Measurements from ENCODE around the gene GPR161. TPM values are rescaled to one million over a fixed set of nuclear protein-coding genes. Genes with fewer than 3 reads are reported as not detected.

GPR161 gene
- total RNA-seq, 2 experiments from 2014 or later = 0.15 TPM; not detected in 1

DNA sequence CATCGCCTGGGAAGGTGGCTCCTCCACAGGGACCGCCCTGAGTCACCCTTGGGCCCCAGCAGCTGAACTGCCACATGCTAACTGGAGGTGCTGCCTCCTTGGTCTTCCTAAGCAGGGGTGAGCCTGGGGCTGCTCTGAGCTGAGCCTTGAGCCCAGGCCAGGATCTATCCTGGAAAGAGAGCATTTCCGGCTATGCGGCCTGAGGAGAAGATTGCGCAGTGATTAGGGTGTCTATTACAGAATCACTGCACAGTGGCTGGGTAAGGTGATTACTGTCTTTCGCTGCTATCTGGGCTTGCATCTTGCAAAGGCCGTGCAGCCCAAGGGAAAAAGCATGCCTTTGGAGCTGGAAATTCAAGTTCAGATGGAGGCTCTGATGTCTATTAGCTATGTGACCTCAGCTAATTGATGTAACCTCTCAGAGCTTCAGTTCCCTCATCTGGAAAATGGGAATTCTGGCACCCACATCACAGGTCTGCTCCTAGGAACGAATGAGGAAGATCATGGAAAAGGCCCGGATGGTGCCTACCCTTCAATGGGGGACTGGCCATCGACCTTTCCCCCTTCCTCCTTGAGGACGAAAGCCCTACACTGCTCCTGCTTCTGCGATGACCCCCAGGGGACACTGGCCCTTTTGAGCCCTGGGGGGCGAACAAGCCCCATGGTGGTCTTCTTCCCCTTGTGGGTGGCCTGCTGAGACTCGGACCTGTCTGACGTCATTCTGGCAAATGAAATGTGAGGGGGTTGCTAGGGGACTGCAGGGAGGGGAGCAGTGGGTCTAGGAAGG is 38.0 kb downstream of the GPR161 start:
- Histone ChIP-seq H3K9me3 (ENCODE audit: low read length) (no peaks in the 10 kb centered on the region), H4K20me1 (ENCODE audit: insufficient read depth, low read length) (no peaks in the 10 kb centered on the region), H3K4me1 (ENCODE audit: insufficient read depth, low read length, poor library complexity, severe bottlenecking) (no peaks in the 10 kb centered on the region), H3K36me3 (ENCODE audit: insufficient read depth, low read length) (no peaks in the 10 kb centered on the region), H3K4me3 (ENCODE audit: low read depth, low read length, poor library complexity, severe bottlenecking) (no peak overlapping the region), H3K27ac (ENCODE audit: low read depth, low read length, poor library complexity, severe bottlenecking) (no peak overlapping the region), H3K4me2 (ENCODE audit: low read length) (no peak overlapping the region), H2AFZ (ENCODE audit: low read length) (no peak overlapping the region), H3K9me2 (ENCODE audit: insufficient read depth, low read length) (no peaks in the 10 kb centered on the region), H3K79me2 (ENCODE audit: insufficient read depth, low read depth, low read length) (no peaks in the 10 kb centered on the region)
- no TSS peak for BruUV-seq (replicated peaks)
- ChIA-PET POLR2A (interaction anchor here (0.6 kb wide), 1 partner anchor 58 kb away, joined by 3 read pairs; no protein-coding TSS in a partner anchor), CTCF (ENCODE audit: unreplicated experiment) (interaction anchor here (0.7 kb wide), 1 partner anchor 61 kb away, joined by 3 read pairs; no protein-coding TSS in a partner anchor)
- no peak for TF ChIP-seq EZH2phosphoT487 (IDR thresholded peaks at IDR 0.05; ENCODE audit: borderline replicate concordance, low read depth, low read length)
- TF ChIP-seq, protein P1, sequence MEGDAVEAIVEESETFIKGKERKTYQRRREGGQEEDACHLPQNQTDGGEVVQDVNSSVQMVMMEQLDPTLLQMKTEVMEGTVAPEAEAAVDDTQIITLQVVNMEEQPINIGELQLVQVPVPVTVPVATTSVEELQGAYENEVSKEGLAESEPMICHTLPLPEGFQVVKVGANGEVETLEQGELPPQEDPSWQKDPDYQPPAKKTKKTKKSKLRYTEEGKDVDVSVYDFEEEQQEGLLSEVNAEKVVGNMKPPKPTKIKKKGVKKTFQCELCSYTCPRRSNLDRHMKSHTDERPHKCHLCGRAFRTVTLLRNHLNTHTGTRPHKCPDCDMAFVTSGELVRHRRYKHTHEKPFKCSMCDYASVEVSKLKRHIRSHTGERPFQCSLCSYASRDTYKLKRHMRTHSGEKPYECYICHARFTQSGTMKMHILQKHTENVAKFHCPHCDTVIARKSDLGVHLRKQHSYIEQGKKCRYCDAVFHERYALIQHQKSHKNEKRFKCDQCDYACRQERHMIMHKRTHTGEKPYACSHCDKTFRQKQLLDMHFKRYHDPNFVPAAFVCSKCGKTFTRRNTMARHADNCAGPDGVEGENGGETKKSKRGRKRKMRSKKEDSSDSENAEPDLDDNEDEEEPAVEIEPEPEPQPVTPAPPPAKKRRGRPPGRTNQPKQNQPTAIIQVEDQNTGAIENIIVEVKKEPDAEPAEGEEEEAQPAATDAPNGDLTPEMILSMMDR (conservative IDR thresholded peaks at IDR 0.05; ENCODE audit: low read length) = no peak
- intact Hi-C loops (cut with micrococcal nuclease; ENCODE audit: unreplicated experiment) = no loop called here
- DNase-seq (ENCODE audit: low spot score) = no peak

DNA sequence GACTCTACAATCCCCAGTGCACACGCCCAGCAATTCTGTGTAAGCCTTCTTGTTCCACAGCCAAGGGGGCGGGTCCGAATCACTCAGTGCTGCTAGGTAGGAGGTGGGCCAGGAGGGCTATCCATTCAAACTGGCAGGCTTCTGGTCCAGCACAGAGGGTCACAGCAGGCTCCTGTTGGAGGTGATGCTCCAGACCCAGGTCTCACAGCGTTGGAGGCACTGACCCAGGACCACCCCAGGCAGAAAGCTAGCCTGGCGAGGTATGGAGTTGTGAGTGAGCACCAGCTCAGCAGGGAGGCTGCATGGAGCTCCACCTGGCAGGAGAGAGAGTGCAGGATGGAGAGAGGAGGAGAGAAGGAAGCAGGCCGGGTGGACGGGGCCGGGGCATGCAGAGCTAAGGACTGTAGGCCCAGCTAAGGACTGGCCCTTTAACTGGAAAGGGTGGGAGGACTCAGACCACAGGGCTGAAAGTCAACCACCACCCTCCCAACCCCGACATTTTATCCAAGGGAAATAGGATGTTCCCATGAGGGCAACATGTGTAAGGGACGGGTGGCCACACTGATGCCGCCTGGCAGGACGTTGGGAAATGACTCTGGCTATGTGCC is 38.7 kb downstream of the GPR161 start:
- H3K4me1 ChIP-seq (ENCODE audit: insufficient read depth, low read length, poor library complexity, severe bottlenecking) = no peaks in the 10 kb centered on the region
- H3K79me2 ChIP-seq (ENCODE audit: insufficient read depth, low read depth, low read length) = no peaks in the 10 kb centered on the region
- ChIA-PET POLR2A (interaction anchor here (0.6 kb wide), 1 partner anchor 58 kb away, joined by 3 read pairs; no protein-coding TSS in a partner anchor), CTCF (ENCODE audit: unreplicated experiment) (interaction anchor here (0.7 kb wide), 1 partner anchor 60 kb away, joined by 3 read pairs; no protein-coding TSS in a partner anchor)
- no peak overlapping the region for H3K27ac ChIP-seq (ENCODE audit: low read depth, low read length, poor library complexity, severe bottlenecking)
- TF ChIP-seq, protein P1 (conservative IDR thresholded peaks at IDR 0.05; ENCODE audit: low read length) = no peak
- no peak for TF ChIP-seq EZH2phosphoT487 (IDR thresholded peaks at IDR 0.05; ENCODE audit: borderline replicate concordance, low read depth, low read length)
- intact Hi-C loops (cut with micrococcal nuclease; ENCODE audit: unreplicated experiment) = no loop called here
- H3K9me2 ChIP-seq (ENCODE audit: insufficient read depth, low read length) = no peaks in the 10 kb centered on the region
- H3K4me2 ChIP-seq (ENCODE audit: low read length) = no peak overlapping the region
- no peaks in the 10 kb centered on the region for H4K20me1 ChIP-seq (ENCODE audit: insufficient read depth, low read length)
- H3K9me3 ChIP-seq (ENCODE audit: low read length) = no peaks in the 10 kb centered on the region
- DNase-seq (ENCODE audit: low spot score) = no peak
- no peak overlapping the region for H3K4me3 ChIP-seq (ENCODE audit: low read depth, low read length, poor library complexity, severe bottlenecking)
- no peaks in the 10 kb centered on the region for H3K36me3 ChIP-seq (ENCODE audit: insufficient read depth, low read length)
- no peak overlapping the region for H2AFZ ChIP-seq (ENCODE audit: low read length)
- no TSS peak for BruUV-seq (replicated peaks)
